HG03460 (cell line): Measurements from ENCODE around the gene CERS1.

Source experiments
- ATAC-seq: cut with Tn5 transposase; IDR thresholded peaks from one replicate; pipeline ENCODE4 v1.9.1; 2021; ENCODE audit not compliant: unreplicated experiment

Gene CERS1

DNA sequence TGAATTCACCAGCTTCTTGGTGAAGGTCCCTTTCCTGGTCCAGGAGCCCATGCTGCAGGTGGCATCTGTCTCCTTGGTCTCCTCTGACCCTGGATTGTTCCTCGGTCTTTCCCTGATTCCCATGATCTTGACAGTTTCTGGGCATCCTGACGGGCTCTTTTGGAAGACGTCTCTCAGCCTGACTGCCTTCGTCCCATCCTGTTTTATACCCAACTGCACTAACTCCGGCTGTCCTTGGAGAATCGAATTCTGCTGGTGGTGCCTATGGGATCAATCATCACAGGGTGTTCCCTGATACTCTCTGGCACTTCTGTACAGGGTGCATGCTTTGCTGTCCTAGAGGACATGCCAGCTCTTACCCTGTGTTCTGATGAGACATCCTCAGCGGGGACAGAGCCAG lies 19.1 kb downstream of the CERS1 start:
- ATAC-seq, result no peak

- no peak for ATAC-seq
These were observed 20.2 kb downstream of the CERS1 start for GRCh38 chr19:18875726-18876125.

- ATAC-seq, result no peak
These were observed 24.4 kb downstream of the CERS1 start for GRCh38 chr19:18871543-18871942.

- ATAC-seq, result no peak
These were observed 25.3 kb downstream of the CERS1 start for GRCh38 chr19:18870531-18871172.

DNA sequence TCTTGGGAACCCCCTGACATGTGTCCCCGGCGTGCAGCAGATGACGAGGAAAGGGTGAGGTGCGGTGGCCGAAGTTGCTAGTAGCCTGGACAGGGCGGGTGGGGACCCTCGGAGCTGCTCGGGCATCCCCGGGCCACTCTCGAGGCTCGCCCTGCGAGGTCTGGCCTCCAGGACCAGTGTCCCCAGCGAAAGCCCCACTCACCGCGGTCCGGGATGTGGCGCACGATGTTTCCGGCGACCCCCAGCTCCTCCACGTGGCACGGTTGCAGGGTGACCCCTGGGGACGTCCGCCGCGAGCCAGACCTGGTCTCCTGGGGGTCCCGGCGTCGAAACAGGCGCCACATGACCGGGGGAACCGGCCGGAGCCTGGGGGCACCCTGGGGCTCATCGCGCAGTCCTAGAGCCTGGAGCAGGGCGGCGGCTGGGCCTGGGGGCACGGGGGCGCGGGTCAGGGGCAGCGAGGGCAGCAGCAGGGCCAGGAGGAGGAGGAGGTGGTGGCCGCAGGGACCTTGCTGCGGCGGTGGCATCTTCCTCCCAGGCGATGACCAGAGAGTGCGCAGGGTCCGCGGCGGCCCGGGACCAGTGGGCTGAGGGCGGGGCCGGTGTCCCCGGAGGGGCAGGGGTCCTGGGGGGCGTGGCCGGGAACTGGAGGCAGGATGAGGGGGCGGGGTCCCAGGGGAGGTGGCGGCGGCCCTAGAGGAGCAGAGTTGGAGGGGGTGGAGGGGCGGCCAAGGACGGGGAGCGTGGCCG lies 26.0 kb downstream of the CERS1 start:
- ATAC-seq, result no peak

GRCh38 chr19:18869023-18869618 lies 26.8 kb downstream of the CERS1 start:
- no peak for ATAC-seq

DNA sequence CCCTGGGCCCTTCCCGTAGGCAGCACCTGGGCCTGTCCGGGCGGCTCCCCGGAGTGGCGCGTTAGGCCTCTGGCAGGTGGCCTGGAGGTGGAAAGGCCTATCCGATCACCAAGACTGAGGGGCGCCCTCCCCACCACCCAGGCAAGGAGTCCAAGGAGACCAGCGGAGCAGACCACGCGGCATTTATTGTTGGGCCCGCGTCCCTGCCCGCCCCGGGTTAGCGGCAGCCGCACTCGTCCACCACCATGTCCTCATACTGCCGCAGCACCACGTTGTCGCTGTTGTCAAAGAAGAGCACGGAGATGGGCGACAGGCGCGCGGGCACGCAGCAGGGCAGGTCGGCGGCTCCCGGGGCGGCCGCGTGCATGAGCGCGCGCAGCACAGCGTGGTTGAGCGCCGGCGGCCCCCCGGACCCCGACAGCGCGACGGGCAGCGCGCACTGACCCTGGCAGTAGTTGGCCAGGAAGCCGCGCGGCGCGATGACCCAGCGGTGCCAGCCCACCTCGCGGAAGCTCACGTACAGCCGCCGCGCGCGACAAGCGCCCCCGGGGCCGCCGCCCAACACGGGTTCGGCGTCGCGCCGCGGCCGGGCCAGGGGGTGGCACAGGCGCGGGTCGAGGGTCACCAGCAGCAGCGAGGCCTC lies 27.5 kb downstream of the CERS1 start:
- no peak for ATAC-seq

GRCh38 chr19:18867751-18868150 lies 28.2 kb downstream of the CERS1 start:
- no peak for ATAC-seq

DNA sequence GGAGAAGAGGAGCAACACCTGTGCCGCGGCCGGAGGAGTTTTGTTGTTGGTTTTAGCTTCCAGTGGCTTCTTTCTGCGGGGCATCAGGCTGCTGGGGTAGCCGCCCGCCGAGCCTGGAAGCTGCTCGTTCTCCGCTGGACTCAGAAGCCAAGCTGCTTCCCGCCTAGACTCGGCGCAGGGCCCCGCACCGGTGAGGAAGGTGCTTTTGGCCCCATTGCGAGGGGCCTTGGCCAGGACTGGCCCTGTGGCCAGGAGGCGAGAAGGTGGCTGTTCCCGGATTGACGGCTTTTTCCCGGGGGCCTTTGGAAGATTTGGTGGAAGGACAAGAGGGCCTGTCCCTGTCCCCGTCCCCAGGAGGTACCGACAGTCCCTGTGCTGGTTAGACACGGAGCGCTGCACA lies 28.8 kb downstream of the CERS1 start:
- no peak for ATAC-seq

DNA sequence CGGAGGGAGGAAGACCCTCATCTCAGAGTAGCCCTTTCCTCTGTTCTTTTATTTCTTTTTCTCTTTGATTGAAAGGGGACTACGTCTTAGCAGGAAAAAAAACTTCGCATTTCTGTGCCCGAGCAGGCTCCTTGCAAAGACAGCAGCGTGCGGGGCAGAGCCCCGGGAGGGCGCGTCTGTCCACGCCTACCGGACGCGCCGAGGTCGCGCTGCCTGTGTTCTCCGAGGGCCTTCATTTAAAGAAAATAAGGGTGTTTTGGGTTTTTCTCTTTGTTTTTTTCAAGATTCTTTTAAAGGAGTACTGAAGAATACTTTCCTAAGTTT lies 29.2 kb downstream of the CERS1 start:
- no peak for ATAC-seq

DNA sequence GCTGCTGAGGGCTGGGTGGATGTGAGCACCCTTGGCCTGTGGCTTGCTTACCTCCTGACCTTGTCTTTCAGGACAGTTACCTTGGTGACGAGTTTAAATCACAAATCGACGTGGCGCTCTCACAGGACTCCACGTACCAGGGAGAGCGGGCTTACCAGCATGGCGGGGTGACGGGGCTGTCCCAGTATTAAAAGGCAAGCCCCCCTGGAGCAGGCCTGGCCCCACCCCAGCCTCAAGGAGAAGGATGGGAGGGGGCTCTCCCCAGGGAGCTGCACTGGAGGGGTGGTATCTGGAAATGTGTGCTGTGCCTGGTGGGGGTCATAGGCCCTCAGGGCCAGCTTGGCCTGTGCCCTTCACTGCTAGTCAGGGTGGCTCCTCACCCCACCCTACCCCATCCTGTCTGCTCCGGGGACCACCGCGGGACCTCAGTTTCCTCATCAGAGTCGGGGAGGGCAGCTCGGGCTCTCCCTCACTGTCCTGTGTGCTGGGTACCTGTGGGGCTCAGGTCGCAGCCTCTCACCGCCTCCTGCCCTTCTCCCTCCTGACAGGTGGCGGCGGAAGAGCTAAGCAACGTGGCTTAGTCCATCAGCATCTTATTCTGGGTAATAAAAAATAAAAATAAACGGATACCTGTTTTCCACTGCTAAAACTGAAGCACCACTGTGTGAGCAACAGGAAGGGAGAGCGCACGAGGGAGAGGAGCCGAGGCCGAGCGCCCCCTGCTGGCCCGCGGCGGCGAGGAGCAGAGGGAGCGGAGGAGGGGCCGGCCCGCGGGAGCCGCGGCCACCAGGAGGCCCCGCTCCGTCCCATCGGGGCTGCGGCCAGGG lies 29.8 kb downstream of the CERS1 start:
- no peak for ATAC-seq

GRCh38 chr19:18865106-18865972 lies 30.6 kb downstream of the CERS1 start:
- no peak for ATAC-seq

DNA sequence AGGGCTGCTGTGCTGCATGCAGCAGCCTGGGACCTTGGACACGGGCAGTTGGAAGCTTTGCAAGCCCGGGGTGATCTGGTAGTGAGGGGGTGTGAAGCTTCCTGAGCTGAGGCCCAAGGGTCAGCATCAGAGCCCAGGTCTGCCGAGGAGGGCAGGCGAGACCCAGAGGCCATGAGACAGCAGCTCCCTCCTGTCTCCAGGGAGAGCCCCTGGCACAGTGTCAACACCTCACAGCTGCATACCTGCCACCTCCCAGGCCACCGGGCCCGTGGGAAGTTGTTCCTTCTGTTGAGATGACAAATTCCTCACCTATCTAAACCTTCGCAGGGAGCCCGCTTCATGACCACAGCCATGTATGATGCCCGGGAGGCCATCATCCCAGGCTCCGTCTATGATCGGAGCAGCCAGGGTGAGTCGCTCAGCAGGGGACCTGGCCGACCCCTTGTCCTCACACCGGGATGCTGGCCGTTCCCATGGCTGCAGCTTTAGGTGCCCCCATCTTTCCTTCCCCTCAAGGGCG lies 32.1 kb downstream of the CERS1 start:
- ATAC-seq, result no peak

- ATAC-seq, result no peak
These were observed 32.7 kb downstream of the CERS1 start for GRCh38 chr19:18862976-18863842.

- ATAC-seq, result no peak
These were observed 34.0 kb downstream of the CERS1 start for GRCh38 chr19:18861917-18862316.

DNA sequence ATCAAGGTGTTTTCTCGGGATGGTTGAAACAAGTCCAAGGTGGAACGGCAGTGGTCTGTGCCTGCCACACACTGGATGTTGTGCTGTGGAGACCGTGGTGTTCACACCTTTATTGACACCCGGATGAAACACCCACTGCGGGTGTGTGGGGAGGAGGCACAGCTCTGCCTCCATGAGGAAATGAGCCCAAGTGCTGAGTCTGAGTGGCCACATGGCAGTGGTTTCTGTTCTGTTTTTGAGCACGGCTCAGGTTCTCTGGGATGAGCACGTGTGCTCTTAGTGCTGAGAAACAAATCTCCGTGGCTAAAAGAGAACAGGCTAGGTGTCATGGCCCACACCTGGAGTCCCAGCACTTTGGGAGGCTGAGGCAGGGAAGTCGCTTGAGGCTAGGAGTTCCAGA lies 34.7 kb downstream of the CERS1 start:
- no peak for ATAC-seq

- ATAC-seq, result no peak
These were observed 35.2 kb downstream of the CERS1 start for GRCh38 chr19:18860725-18861124.

GRCh38 chr19:18860302-18860700 lies 35.7 kb downstream of the CERS1 start:
- no peak for ATAC-seq

GRCh38 chr19:18859676-18860301 lies 36.2 kb downstream of the CERS1 start:
- no peak for ATAC-seq
